GM12878 (cell line): Measurements from ENCODE around the gene RBM43. TPM values are rescaled to one million over a fixed set of nuclear protein-coding genes. Genes with fewer than 3 reads are reported as not detected.

Experiments used
- ATAC-seq: fragments of 200-7000 bp; cut with Tn5 transposase; 3 replicates; pipeline ENCODE4 v1.9.1; 2020; ENCODE audit warnings: mild to moderate bottlenecking, moderate library complexity
- BruUV-seq: library from RNA; stranded (reverse); fragments of 400-500 nt; replicated peaks from 2 replicates; lab custom pipeline; 2021; lab: Mats Ljungman, UMichigan
- CTCF ChIA-PET: fragments of 300-600 bp; sonication (Branson Sonifier 250); formaldehyde crosslinking; extraction: SDS; loops from one replicate; lab custom pipeline; 2021; ENCODE audit warnings: inconsistent platforms; lab: Yijun Ruan, JAX
- POLR2A ChIA-PET: fragments of 350-600 bp; formaldehyde crosslinking; extraction: SDS; loops from one replicate; lab custom pipeline; 2021; ENCODE audit warnings: inconsistent platforms; lab: Charles Lee
- RAD21 ChIA-PET: fragments of 300-600 bp; sonication (Branson Sonifier 250); formaldehyde crosslinking; loops from one replicate; lab custom pipeline; 2023; ENCODE audit warnings: antibody characterized with exemption; ENCODE audit not compliant: unreplicated experiment; lab: Charles Lee
- SMC1A ChIA-PET: fragments of 300-600 bp; sonication (Branson Sonifier 250); formaldehyde crosslinking; loops from one replicate; lab custom pipeline; 2023; ENCODE audit not compliant: unreplicated experiment, uncharacterized antibody; lab: Charles Lee
- DNase-seq: peaks from one replicate; pipeline ENCODE4 v3.0.0-alpha.2; 2011; ENCODE audit warnings: low read depth, low spot score
- FAIRE-seq: peaks from 3 replicates; lab custom pipeline; 2011; peaks lifted over from hg19 to GRCh38; lab: Jason Lieb, UNC
- H2AFZ ChIP-seq: 2 replicates; pipeline ENCODE4 v1.6.0; 2011; ENCODE audit warnings: low read depth, low read length, control low read depth; ENCODE audit not compliant: control insufficient read depth
- H3K27ac ChIP-seq: 2 replicates; pipeline ENCODE4 v1.5.1; 2011; ENCODE audit warnings: control low read depth; ENCODE audit not compliant: control insufficient read depth, insufficient read depth
- H3K27me3 ChIP-seq, 2 experiments: replicated peaks in 1 of 2; 2 replicates each; pipeline versions ENCODE4 v1.6.0 to v1.6.1; 2011; ENCODE audit warnings: low read length in 1 of 2; ENCODE audit not compliant: control insufficient read depth in 2 of 2, insufficient read depth in 2 of 2
- H3K36me3 ChIP-seq, 2 experiments: 2 replicates each; pipeline ENCODE4 v1.5.1; 2011; ENCODE audit warnings: low read length in 1 of 2; ENCODE audit not compliant: control insufficient read depth in 2 of 2, insufficient read depth in 2 of 2
- H3K4me1 ChIP-seq: 2 replicates; pipeline ENCODE4 v1.6.1; 2011; ENCODE audit warnings: mild to moderate bottlenecking, low read length, moderate library complexity, mixed read lengths; ENCODE audit not compliant: control insufficient read depth, insufficient read depth
- H3K4me2 ChIP-seq: 2 replicates; pipeline ENCODE4 v1.6.0; 2011; ENCODE audit warnings: control low read depth; ENCODE audit not compliant: control insufficient read depth, insufficient read depth
- H3K4me3 ChIP-seq: fragments of 200-600 bp; sonication (generic); 2 replicates; pipeline ENCODE4 v1.5.1; 2016
- H3K79me2 ChIP-seq: 2 replicates; pipeline ENCODE4 v1.6.0; 2011; ENCODE audit warnings: low read length; ENCODE audit not compliant: control insufficient read depth, insufficient read depth
- H3K9ac ChIP-seq: 2 replicates; pipeline ENCODE4 v1.8.0; 2011; ENCODE audit warnings: low read length, control low read depth, mixed read lengths; ENCODE audit not compliant: control insufficient read depth, insufficient read depth
- H3K9me3 ChIP-seq: replicated peaks from 3 replicates; pipeline ENCODE4 v1.5.1; 2011; ENCODE audit warnings: mild to moderate bottlenecking, low read length; ENCODE audit not compliant: control insufficient read depth, insufficient read depth
- H4K20me1 ChIP-seq: 2 replicates; pipeline ENCODE4 v1.6.0; 2011; ENCODE audit not compliant: control insufficient read depth, insufficient read depth
- CBX3 ChIP-seq: fragments of 200-600 bp; sonication (generic); IDR thresholded peaks from 2 replicates; pipeline ENCODE4 v1.6.1; 2016; ENCODE audit warnings: low read depth, borderline replicate concordance
- EED ChIP-seq: sonication (generic); IDR thresholded peaks from 2 replicates; pipeline ENCODE4 v1.6.1; 2016; ENCODE audit warnings: antibody characterized with exemption, low read depth
- EGR1 ChIP-seq, 2 experiments: IDR thresholded peaks; 1 replicate in 1 of 2; 2 replicates in 1 of 2; pipeline ENCODE4 v1.6.1; 2011 to 2012; ENCODE audit warnings: low read depth in 2 of 2, low read length in 2 of 2, borderline replicate concordance in 1 of 2, mild to moderate bottlenecking in 1 of 2, moderate library complexity in 1 of 2
- ETV6 ChIP-seq, 2 experiments: fragments of 450-650 bp in 1 of 2; IDR thresholded peaks in 1 of 2; conservative IDR thresholded peaks in 1 of 2; 2 replicates each; pipeline ENCODE4 v1.6.1; 2014; ENCODE audit warnings: antibody characterized with exemption in 1 of 2, borderline replicate concordance in 1 of 2, low read depth in 1 of 2, mild to moderate bottlenecking in 1 of 2, moderate library complexity in 1 of 2
- MXI1 ChIP-seq: fragments of 150-350 bp; IDR thresholded peaks from 2 replicates; pipeline ENCODE4 v1.6.1; 2011; ENCODE audit warnings: low read depth, mild to moderate bottlenecking, inconsistent platforms, low read length, improper control_type of control experiment
- NR2C2 ChIP-seq: IDR thresholded peaks from 2 replicates; pipeline ENCODE4 v1.6.1; 2011; ENCODE audit warnings: borderline replicate concordance, low read depth; ENCODE audit not compliant: control insufficient read depth, insufficient read length
- PAX5 ChIP-seq: IDR thresholded peaks from 2 replicates; pipeline ENCODE4 v1.6.1; 2011; ENCODE audit warnings: low read depth, low read length, borderline replicate concordance
- RAD21 ChIP-seq: IDR thresholded peaks from 2 replicates; pipeline ENCODE4 v1.6.1; 2011; ENCODE audit warnings: mild to moderate bottlenecking, low read depth, low read length, moderate library complexity; ENCODE audit not compliant: insufficient read depth
- RBBP5 ChIP-seq: fragments of 200-600 bp; sonication (generic); conservative IDR thresholded peaks from 2 replicates; pipeline ENCODE4 v1.6.1; 2016
- USF1 ChIP-seq: IDR thresholded peaks from 2 replicates; pipeline ENCODE4 v1.6.1; 2011; ENCODE audit warnings: borderline replicate concordance, low read depth, mild to moderate bottlenecking, moderate library complexity, mixed read lengths, low read length; ENCODE audit not compliant: insufficient read depth; ENCODE audit errors: extremely low read length
- YBX1 ChIP-seq: fragments of 450-650 bp; IDR thresholded peaks from 2 replicates; pipeline ENCODE4 v1.6.1; 2016; ENCODE audit warnings: antibody characterized with exemption
- ZSCAN29 ChIP-seq: fragments of 450-650 bp; IDR thresholded peaks from 2 replicates; pipeline ENCODE4 v1.6.1; 2017; ENCODE audit warnings: mild to moderate bottlenecking, moderate library complexity
- WGBS: methylation state at CpG from one replicate; pipeline ENCODE4 v1.1.6; 2016; ENCODE audit warnings: low lambda C conversion rate; ENCODE audit not compliant: insufficient replicate concordance, insufficient coverage; ENCODE audit errors: missing lambda C conversion rate; 5-methylcytosine and 5-hydroxymethylcytosine counted together
- in situ Hi-C: fragments of 300-500 bp; cut with MboI; formaldehyde crosslinking; loops from 9 replicates; pipeline ENCODE4 v1.14.3; 2018; ENCODE audit warnings: mixed read lengths
- intact Hi-C: fragments of 100-400 bp; cut with micrococcal nuclease; formaldehyde crosslinking; loops from one replicate; pipeline ENCODE4 v1.14.2; 2022; ENCODE audit not compliant: unreplicated experiment
- polyA plus RNA-seq, 11 experiments: library from polyadenylated mRNA; depleted of rRNA in 4 of 11; unstranded in 6 of 11; stranded (reverse) in 5 of 11; fragments of >200 nt; fragmentation: Nextera tagmentation in 4 of 11; fragmentation: Illumina TruSeq in 1 of 11; extraction: Ambion mirVana in 4 of 11; extraction: Trizol in 1 of 11; gene quantifications; 1 replicate in 1 of 11; 2 replicates in 10 of 11; pipeline versions ENCODE4 v1.2.1 to v1.2.3, GENCODE V29; 2011 to 2016; ENCODE audit warnings: inconsistent platforms in 2 of 11, missing spikeins in 2 of 11, low read depth in 1 of 11
- total RNA-seq, 4 experiments: library from RNA; depleted of rRNA in 3 of 4; stranded (reverse); fragments of >200 nt in 3 of 4; fragmentation: Illumina TruSeq in 1 of 4; extraction: Trizol in 1 of 4; gene quantifications; 2 replicates each; pipeline versions ENCODE4 v1.2.1 to v1.2.3, GENCODE V29; 2013 to 2021

RBM43 gene
- total and polyA plus RNA-seq, 10 of the 15 experiments (the other 5 are each of a cell fraction or from before 2014, with no cell fraction given), result 0.86 to 5.3 (median 2.6) TPM

GRCh38 chr2:151258121-151258520 is 3.5 kb downstream of the RBM43 start:
- H3K79me2 ChIP-seq, result no peaks in the 10 kb centered on the region
- FAIRE-seq (no peak), DNase-seq (no peak), ATAC-seq (no peak)
- H4K20me1 ChIP-seq, result no peaks in the 10 kb centered on the region
- no peak overlapping the region for H3K27ac ChIP-seq
- BruUV-seq, result no TSS peak
- intact Hi-C loops (no loop called here), in situ Hi-C loops (no loop called here)
- ChIA-PET RAD21 (interaction anchor here (0.7 kb wide), 1 partner anchor 19 kb away, joined by 4 read pairs; no protein-coding TSS in a partner anchor), POLR2A (interaction anchor here (0.6 kb wide), 1 partner anchor 32 kb away, joined by 3 read pairs; no protein-coding TSS in a partner anchor), CTCF (interaction anchor here (3.4 kb wide), 1 partner anchor 19 kb away, joined by 9 read pairs; no protein-coding TSS in a partner anchor), SMC1A (no interaction called here)
- no peaks in the 10 kb centered on the region for H3K27me3 ChIP-seq
- H3K4me1 ChIP-seq, result no peaks in the 10 kb centered on the region
- H3K36me3 ChIP-seq, result no peaks in the 10 kb centered on the region
- H3K9ac ChIP-seq, result no peak overlapping the region
- no peak overlapping the region for H3K4me3 ChIP-seq
- no peak overlapping the region for H3K4me2 ChIP-seq
- WGBS, result 89% methylated on average over 3 of the region's 3 CpGs
- H3K9me3 ChIP-seq, result no peaks in the 10 kb centered on the region
- no peak for TF ChIP-seq EGR1 (IDR thresholded peaks at IDR 0.05; ENCODE audit: borderline replicate concordance in 1 of 2, low read depth in 2 of 2, low read length in 2 of 2)
- TF ChIP-seq EED, result no peak
- TF ChIP-seq YBX1, result no peak
- TF ChIP-seq MXI1, result no peak
- TF ChIP-seq ZSCAN29, result no peak
- no peak for TF ChIP-seq USF1
- no peak for TF ChIP-seq RBBP5
- TF ChIP-seq CBX3, result no peak
- no peak for TF ChIP-seq ETV6 (conservative IDR thresholded peaks at IDR 0.05 in 1 of 2, IDR thresholded peaks at IDR 0.05 in 1 of 2; ENCODE audit: borderline replicate concordance in 1 of 2, low read depth in 1 of 2)
- no peak for TF ChIP-seq RAD21
- no peak for TF ChIP-seq NR2C2
- TF ChIP-seq PAX5, result no peak
- H2AFZ ChIP-seq, result no peak overlapping the region
